HepG2 (cell line): ENCODE data around the gene MTHFD1. TPM values are rescaled to one million over a fixed set of nuclear protein-coding genes. Genes with fewer than 3 reads are reported as not detected.

ENCODE experiments used
- AGO2 ChIP-seq: fragments of 200-400 bp; formaldehyde crosslinking; optimal IDR thresholded peaks from 2 replicates; pipeline ENCODE3; 2017; ENCODE audit warnings: mild to moderate bottlenecking, low read depth, low read length, moderate library complexity
- FLYWCH1 ChIP-seq: sonication (generic); formaldehyde crosslinking; IDR thresholded peaks from 2 replicates; pipeline ENCODE4 v1.8.1; 2023; ENCODE audit warnings: mild to moderate bottlenecking, missing genetic modification reagents
- GATAD1 ChIP-seq: IDR thresholded peaks from 2 replicates; pipeline ENCODE4 v1.6.1; 2016; ENCODE audit warnings: missing genetic modification reagents, missing compliant biosample characterization
- NFYC ChIP-seq: IDR thresholded peaks from 2 replicates; pipeline ENCODE4 v1.6.1; 2016; ENCODE audit warnings: missing genetic modification reagents, missing compliant biosample characterization
- PATZ1 ChIP-seq: sonication (generic); formaldehyde crosslinking; IDR thresholded peaks from 2 replicates; pipeline ENCODE4 v1.4.0; 2020; ENCODE audit warnings: missing genetic modification reagents
- REST ChIP-seq, 2 experiments: IDR thresholded peaks; 2 replicates each; pipeline ENCODE4 v1.6.1; 2011 to 2012; ENCODE audit warnings: low read length in 2 of 2, borderline replicate concordance in 1 of 2, low read depth in 1 of 2, mild to moderate bottlenecking in 1 of 2, moderate library complexity in 1 of 2
- SP2 ChIP-seq: sonication (generic); formaldehyde crosslinking; IDR thresholded peaks from 2 replicates; pipeline ENCODE4 v1.5.1; 2020; ENCODE audit warnings: mild to moderate bottlenecking, missing genetic modification reagents
- U2AF1 ChIP-seq: fragments of 200-400 bp; formaldehyde crosslinking; optimal IDR thresholded peaks from 2 replicates; pipeline ENCODE3; 2017; ENCODE audit warnings: mild to moderate bottlenecking, low read depth, low read length
- UBTF ChIP-seq: sonication (generic); formaldehyde crosslinking; IDR thresholded peaks from 2 replicates; pipeline ENCODE4 v1.4.0; 2020; ENCODE audit warnings: mild to moderate bottlenecking, missing genetic modification reagents
- YY1 ChIP-seq: IDR thresholded peaks from 2 replicates; pipeline ENCODE4 v1.6.1; 2011; ENCODE audit warnings: low read length, low read depth, moderate library complexity, mild to moderate bottlenecking; ENCODE audit not compliant: insufficient read depth, insufficient replicate concordance
- ZNF292 ChIP-seq: sonication (generic); formaldehyde crosslinking; IDR thresholded peaks from 2 replicates; pipeline ENCODE4 v1.8.1; 2022; ENCODE audit warnings: mild to moderate bottlenecking, low read depth, missing genetic modification reagents, borderline replicate concordance
- ZNF431 ChIP-seq: sonication (generic); formaldehyde crosslinking; IDR thresholded peaks from 2 replicates; pipeline ENCODE4 v1.9.0; 2022; ENCODE audit warnings: missing genetic modification reagents, low read depth, mild to moderate bottlenecking, borderline replicate concordance
- ZNF446 ChIP-seq: sonication (generic); formaldehyde crosslinking; IDR thresholded peaks from 2 replicates; pipeline ENCODE4 v1.5.0; 2020; ENCODE audit warnings: mild to moderate bottlenecking, missing genetic modification reagents
- ZNF574 ChIP-seq: sonication (generic); formaldehyde crosslinking; IDR thresholded peaks from 2 replicates; pipeline ENCODE4 v1.4.0; 2020; ENCODE audit warnings: missing genetic modification reagents
- ZNF816 ChIP-seq: sonication (generic); formaldehyde crosslinking; IDR thresholded peaks from 2 replicates; pipeline ENCODE4 v1.8.0; 2022; ENCODE audit warnings: missing genetic modification reagents, mild to moderate bottlenecking, borderline replicate concordance
- ZSCAN31 ChIP-seq: sonication (generic); formaldehyde crosslinking; IDR thresholded peaks from 2 replicates; pipeline ENCODE4 v1.5.0; 2020; ENCODE audit warnings: low read depth, mild to moderate bottlenecking, missing genetic modification reagents
- polyA plus RNA-seq, 8 experiments: library from polyadenylated mRNA; depleted of rRNA in 3 of 8; stranded (reverse) in 7 of 8; unstranded in 1 of 8; fragments of >200 nt; fragmentation: Illumina TruSeq in 4 of 8; extraction: Trizol in 4 of 8; gene quantifications; 2 replicates each; pipeline versions ENCODE4 v1.2.1 to v1.2.3, GENCODE V29; 2011 to 2016; ENCODE audit warnings: low read depth in 4 of 8, missing spikeins in 1 of 8, mixed read lengths in 1 of 8; ENCODE audit not compliant: insufficient read depth in 1 of 8
- total RNA-seq, 5 experiments: library from RNA; depleted of rRNA; stranded (reverse); fragments of >200 nt; fragmentation: Illumina TruSeq; extraction: Trizol; gene quantifications; 2 replicates each; pipeline ENCODE4 v1.2.3, GENCODE V29; 2016; ENCODE audit warnings: low read depth in 1 of 5

MTHFD1 gene
- total and polyA plus RNA-seq, 2 of the 13 experiments (the other 11 are each of a cell fraction or from before 2014, with no cell fraction given): 31.0 to 106 TPM

- TF ChIP-seq PATZ1 (CRISPR knock-in tag) (peak; percentile 28; the same call in 1 of the 2 replicates), ZNF446 (0 out of 2 replicates have a peak, but pooled peaks have one; percentile 52), SP2 (CRISPR knock-in tag) (peak; percentile 39; the same call in 1 of the 2 replicates), ZNF292 (no peak), ZNF816 (peak; percentile 47; the same call in 1 of the 2 replicates), ZSCAN31 (CRISPR knock-in tag) (0 out of 2 replicates have a peak, but pooled peaks have one; percentile 23), GATAD1 (CRISPR knock-in tag) (0 out of 2 replicates have a peak, but pooled peaks have one; percentile 1), ZNF574 (peak; percentile 56), UBTF (peak; percentile 67; the same call in 1 of the 2 replicates), REST (IDR thresholded peaks at IDR 0.05; ENCODE audit: borderline replicate concordance in 1 of 2, low read depth in 1 of 2, low read length in 2 of 2) (0 out of 4 replicates have a peak, but pooled peaks of 1 of the 2 experiments have one; percentile 0), NFYC (CRISPR knock-in tag) (no peak), AGO2 (peak; percentile 15), U2AF1 (no peak), YY1 (no peak), FLYWCH1 (CRISPR knock-in tag) (0 out of 2 replicates have a peak, but pooled peaks have one; percentile 77), ZNF431 (CRISPR knock-in tag) (no peak)
Observed at GRCh38 chr14:64504897-64505794, 117.0 kb downstream of the MTHFD1 start (continued).
